Fibroblast of pulmonary artery (primary cell): ENCODE data around the gene FGF1.

Experiments
- DNase-seq: peaks from one replicate; pipeline ENCODE4 v3.0.0-alpha.2; 2010; ENCODE audit warnings: low read depth
- H3K4me3 ChIP-seq: replicated peaks from 2 replicates; pipeline ENCODE4 v1.5.1; 2011; ENCODE audit warnings: low read depth, mild to moderate bottlenecking, control low read depth, low read length, moderate library complexity
- TF ChIP-seq, protein P1 (sequence below): IDR thresholded peaks from 2 replicates; pipeline ENCODE4 v1.5.1; 2011; ENCODE audit warnings: mild to moderate bottlenecking, control low read depth, low read length, inconsistent platforms; ENCODE audit errors: missing control alignments

FGF1 gene

GRCh38 chr5:142597025-142597424 lies 88.9 kb downstream of the FGF1 start:
- H3K4me3 ChIP-seq = no peak overlapping the region
- no peak for DNase-seq

DNA sequence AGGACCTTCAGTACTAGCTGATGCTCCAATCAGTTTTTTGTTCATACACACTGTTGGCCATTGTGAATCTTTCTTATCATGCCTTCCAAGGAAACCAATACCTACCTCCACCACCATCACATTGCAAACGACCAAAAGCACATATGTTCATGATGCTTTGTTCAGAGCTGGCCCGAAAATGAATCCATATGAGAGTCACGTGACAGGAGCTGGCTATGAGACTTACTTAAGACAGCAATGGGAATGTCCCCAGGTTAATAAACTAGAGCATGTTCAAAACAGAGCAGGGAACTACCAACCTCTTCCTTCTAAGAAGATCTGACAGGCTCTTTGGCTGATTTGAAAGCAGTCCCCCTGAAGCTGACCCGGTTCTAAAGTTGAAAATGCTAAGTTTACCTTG lies 93.5 kb downstream of the FGF1 start:
- DNase-seq = no peak
- no peak overlapping the region for H3K4me3 ChIP-seq
- TF ChIP-seq, protein P1, sequence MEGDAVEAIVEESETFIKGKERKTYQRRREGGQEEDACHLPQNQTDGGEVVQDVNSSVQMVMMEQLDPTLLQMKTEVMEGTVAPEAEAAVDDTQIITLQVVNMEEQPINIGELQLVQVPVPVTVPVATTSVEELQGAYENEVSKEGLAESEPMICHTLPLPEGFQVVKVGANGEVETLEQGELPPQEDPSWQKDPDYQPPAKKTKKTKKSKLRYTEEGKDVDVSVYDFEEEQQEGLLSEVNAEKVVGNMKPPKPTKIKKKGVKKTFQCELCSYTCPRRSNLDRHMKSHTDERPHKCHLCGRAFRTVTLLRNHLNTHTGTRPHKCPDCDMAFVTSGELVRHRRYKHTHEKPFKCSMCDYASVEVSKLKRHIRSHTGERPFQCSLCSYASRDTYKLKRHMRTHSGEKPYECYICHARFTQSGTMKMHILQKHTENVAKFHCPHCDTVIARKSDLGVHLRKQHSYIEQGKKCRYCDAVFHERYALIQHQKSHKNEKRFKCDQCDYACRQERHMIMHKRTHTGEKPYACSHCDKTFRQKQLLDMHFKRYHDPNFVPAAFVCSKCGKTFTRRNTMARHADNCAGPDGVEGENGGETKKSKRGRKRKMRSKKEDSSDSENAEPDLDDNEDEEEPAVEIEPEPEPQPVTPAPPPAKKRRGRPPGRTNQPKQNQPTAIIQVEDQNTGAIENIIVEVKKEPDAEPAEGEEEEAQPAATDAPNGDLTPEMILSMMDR = no peak

More at GRCh38 chr5:142597025-142597424, 88.9 kb downstream of the FGF1 start:
- TF ChIP-seq, protein P1 = no peak

GRCh38 chr5:142590451-142591231 lies 95.2 kb downstream of the FGF1 start:
- TF ChIP-seq, protein P1 = no peak
- no peak for DNase-seq
- no peak overlapping the region for H3K4me3 ChIP-seq

GRCh38 chr5:142589720-142590119 lies 96.2 kb downstream of the FGF1 start:
- TF ChIP-seq, protein P1 = no peak
- H3K4me3 ChIP-seq = no peak overlapping the region
- no peak for DNase-seq

DNA sequence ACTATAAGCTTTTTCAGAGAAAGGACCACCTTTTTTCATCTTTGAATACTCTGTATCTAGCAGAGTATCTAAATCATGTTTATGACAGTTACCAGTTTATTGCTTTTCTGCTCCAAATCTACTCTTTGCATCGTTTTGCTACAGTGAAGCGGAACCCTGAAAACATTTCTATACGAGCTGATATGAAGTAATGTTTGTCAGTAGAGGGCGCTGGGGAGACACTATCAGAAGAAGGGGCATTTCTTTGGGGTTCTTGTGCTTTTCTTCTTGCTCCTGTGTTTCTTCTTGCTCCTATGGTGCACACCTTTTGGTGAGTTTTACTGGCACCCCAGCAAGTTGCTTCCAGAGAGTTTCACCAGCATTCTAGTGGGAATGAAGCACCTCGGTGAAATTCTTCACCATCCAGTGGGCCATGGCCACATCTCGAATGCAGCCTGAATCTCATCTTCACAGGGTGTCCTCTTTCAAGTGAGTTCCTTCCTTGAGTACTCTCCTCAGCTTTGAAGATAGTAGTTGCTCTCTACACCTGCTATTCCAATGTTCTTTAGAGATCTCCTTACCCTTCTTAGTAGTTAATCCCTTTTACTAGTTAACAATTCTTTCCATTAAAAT lies 98.4 kb downstream of the FGF1 start:
- DNase-seq = peak; percentile 57
- H3K4me3 ChIP-seq = no peak overlapping the region
- TF ChIP-seq, protein P1 = peak; percentile 68

DNA sequence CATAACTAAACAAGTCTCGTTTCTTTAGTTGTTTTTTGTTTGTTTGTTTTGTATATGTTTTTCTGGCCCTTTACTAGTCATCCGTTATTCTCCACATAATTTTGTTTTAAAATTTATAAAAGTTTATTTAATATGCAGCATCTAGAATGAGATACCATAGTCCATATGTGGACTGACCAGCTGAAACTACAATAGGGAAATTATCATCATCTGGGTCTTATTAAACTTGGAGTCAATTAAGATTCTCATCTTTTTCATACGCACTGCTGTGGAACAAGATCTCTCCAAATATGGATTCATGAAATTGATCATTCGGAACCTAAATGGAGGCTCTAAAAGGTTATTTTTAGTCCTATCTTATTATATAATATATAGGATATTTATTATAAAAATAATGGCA lies 99.3 kb downstream of the FGF1 start:
- DNase-seq = no peak

More for the DNA sequence above, 99.3 kb downstream of the FGF1 start:
- no peak overlapping the region for H3K4me3 ChIP-seq
- TF ChIP-seq, protein P1 = no peak
